COLO668 (cell line): Measurements from ENCODE around the gene KRTAP4-4.

Experiments used
- DNase-seq: peaks from one replicate; lab custom pipeline; 2025; ENCODE audit not compliant: unreplicated experiment; lab: John Stamatoyannopoulos, UW

KRTAP4-4 gene

DNA sequence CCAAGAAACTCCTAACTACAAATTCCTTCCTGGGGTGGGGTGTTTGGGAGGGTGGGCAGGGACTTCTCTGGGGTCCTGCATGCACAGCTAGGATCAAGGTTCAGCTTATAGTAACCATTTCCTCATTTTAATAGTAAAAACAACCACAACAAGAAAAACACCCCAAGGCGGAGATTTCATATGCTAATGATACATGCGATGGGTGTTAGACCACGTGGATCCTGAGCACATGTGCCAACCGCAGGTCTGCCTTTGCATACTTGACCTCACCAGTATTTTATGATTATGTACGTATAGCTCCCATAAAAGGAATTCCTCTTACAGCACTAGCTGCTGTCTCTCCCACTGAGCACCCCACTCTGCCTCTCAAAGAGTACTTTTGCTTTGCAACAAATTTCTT lies 44.3 kb downstream of the KRTAP4-4 start:
- no peak for DNase-seq

- no peak for DNase-seq
These were observed 49.2 kb downstream of the KRTAP4-4 start for GRCh38 chr17:41111151-41111885.
